HEK293 (cell line): ENCODE results near the gene FAM234B.

ENCODE experiments used
- ZFP41 ChIP-seq: fragments of 450-650 bp; formaldehyde crosslinking; IDR thresholded peaks from 2 replicates; pipeline ENCODE4 v1.5.1; 2016; ENCODE audit warnings: missing biosample characterization, missing genetic modification characterization, borderline replicate concordance
- ZIC2 ChIP-seq: fragments of 450-650 bp; formaldehyde crosslinking; IDR thresholded peaks from 2 replicates; pipeline ENCODE4 v1.5.1; 2016; ENCODE audit warnings: missing biosample characterization, missing genetic modification characterization
- ZNF138 ChIP-seq: fragments of 450-650 bp; formaldehyde crosslinking; IDR thresholded peaks from 2 replicates; pipeline ENCODE4 v1.5.1; 2016; ENCODE audit warnings: missing biosample characterization, missing genetic modification characterization, borderline replicate concordance
- ZNF157 ChIP-seq: fragments of 450-650 bp; formaldehyde crosslinking; IDR thresholded peaks from 2 replicates; pipeline ENCODE4 v1.5.1; 2016; ENCODE audit warnings: missing biosample characterization, missing genetic modification characterization
- ZNF174 ChIP-seq: fragments of 450-650 bp; formaldehyde crosslinking; IDR thresholded peaks from 2 replicates; pipeline ENCODE4 v1.5.0; 2017; ENCODE audit warnings: missing biosample characterization, mild to moderate bottlenecking, missing genetic modification characterization
- ZNF274 ChIP-seq, 2 experiments: fragments of 200-500 bp in 1 of 2; fragments of 450-650 bp in 1 of 2; sonication (Bioruptor generic) in 1 of 2; formaldehyde crosslinking in 1 of 2; IDR thresholded peaks; 2 replicates each; pipeline versions ENCODE4 v1.5.1 to v1.6.1; 2014 to 2016; ENCODE audit warnings: borderline replicate concordance in 1 of 2, inconsistent platforms in 1 of 2, low read length in 1 of 2, missing biosample characterization in 1 of 2, missing genetic modification characterization in 1 of 2
- TF ChIP-seq, protein P1 (sequence below): fragments of 450-650 bp; formaldehyde crosslinking; IDR thresholded peaks from 2 replicates; pipeline ENCODE4 v1.5.1; 2016; ENCODE audit warnings: missing biosample characterization, missing genetic modification characterization
- TF ChIP-seq, protein P2 (sequence below): fragments of 450-650 bp; formaldehyde crosslinking; IDR thresholded peaks from 2 replicates; pipeline ENCODE4 v1.5.1; 2016; ENCODE audit warnings: missing biosample characterization, missing genetic modification characterization
- TF ChIP-seq, protein P3 (sequence below): fragments of 450-650 bp; formaldehyde crosslinking; IDR thresholded peaks from 2 replicates; pipeline ENCODE4 v1.5.1; 2016; ENCODE audit warnings: missing biosample characterization, missing genetic modification characterization
- TF ChIP-seq, protein P4 (sequence below): fragments of 450-650 bp; formaldehyde crosslinking; IDR thresholded peaks from 2 replicates; pipeline ENCODE4 v1.5.1; 2016; ENCODE audit warnings: missing biosample characterization, missing genetic modification characterization

DNA sequence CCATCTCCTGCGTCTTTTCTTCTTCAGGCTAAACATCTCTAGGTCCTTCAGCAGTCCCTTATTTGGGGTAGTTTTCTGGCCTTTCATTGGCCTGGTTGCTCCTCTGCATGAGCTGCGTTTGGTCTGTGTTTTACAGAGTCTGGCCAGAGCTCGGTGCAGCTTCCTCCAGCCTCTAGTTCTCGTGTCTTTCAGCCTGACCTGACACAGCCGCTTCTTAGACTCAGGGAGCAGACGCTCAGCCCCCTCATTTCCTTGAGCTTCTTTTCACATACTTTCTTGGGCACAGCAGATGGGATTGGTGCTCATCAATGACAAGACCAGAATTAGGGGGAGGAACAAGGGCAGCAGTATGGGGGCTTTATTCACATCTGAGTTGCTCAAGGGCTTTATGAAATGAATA lies 72.8 kb downstream of the FAM234B start:
- TF ChIP-seq, protein P1, sequence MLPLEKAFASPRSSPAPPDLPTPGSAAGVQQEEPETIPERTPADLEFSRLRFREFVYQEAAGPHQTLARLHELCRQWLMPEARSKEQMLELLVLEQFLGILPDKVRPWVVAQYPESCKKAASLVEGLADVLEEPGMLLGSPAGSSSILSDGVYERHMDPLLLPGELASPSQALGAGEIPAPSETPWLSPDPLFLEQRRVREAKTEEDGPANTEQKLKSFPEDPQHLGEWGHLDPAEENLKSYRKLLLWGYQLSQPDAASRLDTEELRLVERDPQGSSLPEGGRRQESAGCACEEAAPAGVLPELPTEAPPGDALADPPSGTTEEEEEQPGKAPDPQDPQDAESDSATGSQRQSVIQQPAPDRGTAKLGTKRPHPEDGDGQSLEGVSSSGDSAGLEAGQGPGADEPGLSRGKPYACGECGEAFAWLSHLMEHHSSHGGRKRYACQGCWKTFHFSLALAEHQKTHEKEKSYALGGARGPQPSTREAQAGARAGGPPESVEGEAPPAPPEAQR (tag by site-specific recombination) = no peak
- TF ChIP-seq, protein P2, sequence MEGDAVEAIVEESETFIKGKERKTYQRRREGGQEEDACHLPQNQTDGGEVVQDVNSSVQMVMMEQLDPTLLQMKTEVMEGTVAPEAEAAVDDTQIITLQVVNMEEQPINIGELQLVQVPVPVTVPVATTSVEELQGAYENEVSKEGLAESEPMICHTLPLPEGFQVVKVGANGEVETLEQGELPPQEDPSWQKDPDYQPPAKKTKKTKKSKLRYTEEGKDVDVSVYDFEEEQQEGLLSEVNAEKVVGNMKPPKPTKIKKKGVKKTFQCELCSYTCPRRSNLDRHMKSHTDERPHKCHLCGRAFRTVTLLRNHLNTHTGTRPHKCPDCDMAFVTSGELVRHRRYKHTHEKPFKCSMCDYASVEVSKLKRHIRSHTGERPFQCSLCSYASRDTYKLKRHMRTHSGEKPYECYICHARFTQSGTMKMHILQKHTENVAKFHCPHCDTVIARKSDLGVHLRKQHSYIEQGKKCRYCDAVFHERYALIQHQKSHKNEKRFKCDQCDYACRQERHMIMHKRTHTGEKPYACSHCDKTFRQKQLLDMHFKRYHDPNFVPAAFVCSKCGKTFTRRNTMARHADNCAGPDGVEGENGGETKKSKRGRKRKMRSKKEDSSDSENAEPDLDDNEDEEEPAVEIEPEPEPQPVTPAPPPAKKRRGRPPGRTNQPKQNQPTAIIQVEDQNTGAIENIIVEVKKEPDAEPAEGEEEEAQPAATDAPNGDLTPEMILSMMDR (tag by site-specific recombination) = no peak
- TF ChIP-seq ZNF174 (tag by site-specific recombination) = no peak
- TF ChIP-seq, protein P3, sequence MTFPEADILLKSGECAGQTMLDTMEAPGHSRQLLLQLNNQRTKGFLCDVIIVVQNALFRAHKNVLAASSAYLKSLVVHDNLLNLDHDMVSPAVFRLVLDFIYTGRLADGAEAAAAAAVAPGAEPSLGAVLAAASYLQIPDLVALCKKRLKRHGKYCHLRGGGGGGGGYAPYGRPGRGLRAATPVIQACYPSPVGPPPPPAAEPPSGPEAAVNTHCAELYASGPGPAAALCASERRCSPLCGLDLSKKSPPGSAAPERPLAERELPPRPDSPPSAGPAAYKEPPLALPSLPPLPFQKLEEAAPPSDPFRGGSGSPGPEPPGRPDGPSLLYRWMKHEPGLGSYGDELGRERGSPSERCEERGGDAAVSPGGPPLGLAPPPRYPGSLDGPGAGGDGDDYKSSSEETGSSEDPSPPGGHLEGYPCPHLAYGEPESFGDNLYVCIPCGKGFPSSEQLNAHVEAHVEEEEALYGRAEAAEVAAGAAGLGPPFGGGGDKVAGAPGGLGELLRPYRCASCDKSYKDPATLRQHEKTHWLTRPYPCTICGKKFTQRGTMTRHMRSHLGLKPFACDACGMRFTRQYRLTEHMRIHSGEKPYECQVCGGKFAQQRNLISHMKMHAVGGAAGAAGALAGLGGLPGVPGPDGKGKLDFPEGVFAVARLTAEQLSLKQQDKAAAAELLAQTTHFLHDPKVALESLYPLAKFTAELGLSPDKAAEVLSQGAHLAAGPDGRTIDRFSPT = no peak
- no peak for TF ChIP-seq ZIC2
- TF ChIP-seq ZNF274 (IDR thresholded peaks at IDR 0.05; ENCODE audit: low read length) = no peak
- TF ChIP-seq ZNF274 (tag by site-specific recombination; IDR thresholded peaks at IDR 0.05; ENCODE audit: borderline replicate concordance) = no peak
- no peak for TF ChIP-seq ZNF138 (tag by site-specific recombination)
- no peak for TF ChIP-seq ZNF157 (tag by site-specific recombination)
- no peak for TF ChIP-seq ZFP41 (tag by site-specific recombination)
- TF ChIP-seq, protein P4, sequence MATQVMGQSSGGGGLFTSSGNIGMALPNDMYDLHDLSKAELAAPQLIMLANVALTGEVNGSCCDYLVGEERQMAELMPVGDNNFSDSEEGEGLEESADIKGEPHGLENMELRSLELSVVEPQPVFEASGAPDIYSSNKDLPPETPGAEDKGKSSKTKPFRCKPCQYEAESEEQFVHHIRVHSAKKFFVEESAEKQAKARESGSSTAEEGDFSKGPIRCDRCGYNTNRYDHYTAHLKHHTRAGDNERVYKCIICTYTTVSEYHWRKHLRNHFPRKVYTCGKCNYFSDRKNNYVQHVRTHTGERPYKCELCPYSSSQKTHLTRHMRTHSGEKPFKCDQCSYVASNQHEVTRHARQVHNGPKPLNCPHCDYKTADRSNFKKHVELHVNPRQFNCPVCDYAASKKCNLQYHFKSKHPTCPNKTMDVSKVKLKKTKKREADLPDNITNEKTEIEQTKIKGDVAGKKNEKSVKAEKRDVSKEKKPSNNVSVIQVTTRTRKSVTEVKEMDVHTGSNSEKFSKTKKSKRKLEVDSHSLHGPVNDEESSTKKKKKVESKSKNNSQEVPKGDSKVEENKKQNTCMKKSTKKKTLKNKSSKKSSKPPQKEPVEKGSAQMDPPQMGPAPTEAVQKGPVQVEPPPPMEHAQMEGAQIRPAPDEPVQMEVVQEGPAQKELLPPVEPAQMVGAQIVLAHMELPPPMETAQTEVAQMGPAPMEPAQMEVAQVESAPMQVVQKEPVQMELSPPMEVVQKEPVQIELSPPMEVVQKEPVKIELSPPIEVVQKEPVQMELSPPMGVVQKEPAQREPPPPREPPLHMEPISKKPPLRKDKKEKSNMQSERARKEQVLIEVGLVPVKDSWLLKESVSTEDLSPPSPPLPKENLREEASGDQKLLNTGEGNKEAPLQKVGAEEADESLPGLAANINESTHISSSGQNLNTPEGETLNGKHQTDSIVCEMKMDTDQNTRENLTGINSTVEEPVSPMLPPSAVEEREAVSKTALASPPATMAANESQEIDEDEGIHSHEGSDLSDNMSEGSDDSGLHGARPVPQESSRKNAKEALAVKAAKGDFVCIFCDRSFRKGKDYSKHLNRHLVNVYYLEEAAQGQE (tag by site-specific recombination) = no peak
